HCT116 (cell line): ENCODE results near the gene WDR4.

Experiments used
- CEBPB ChIP-seq: IDR thresholded peaks from 2 replicates; pipeline ENCODE4 v1.6.1; 2012; ENCODE audit warnings: low read depth
- EZH2 ChIP-seq: fragments of 200-600 bp; sonication (generic); IDR thresholded peaks from 2 replicates; pipeline ENCODE4 v1.6.1; 2017; ENCODE audit warnings: antibody characterized with exemption, mixed run types
- FOSL1 ChIP-seq: IDR thresholded peaks from 2 replicates; pipeline ENCODE4 v1.6.1; 2012; ENCODE audit warnings: low read depth
- MAX ChIP-seq: IDR thresholded peaks from 2 replicates; pipeline ENCODE4 v1.6.1; 2012
- POLR2A ChIP-seq: IDR thresholded peaks from 2 replicates; pipeline ENCODE4 v1.7.0; 2011; ENCODE audit warnings: borderline replicate concordance; ENCODE audit not compliant: insufficient read depth, insufficient read length; ENCODE audit errors: extremely low read depth
- POLR2AphosphoS5 ChIP-seq: IDR thresholded peaks from 2 replicates; pipeline ENCODE4 v1.6.1; 2011; ENCODE audit warnings: mild to moderate bottlenecking, low read depth, low read length, moderate library complexity
- TF ChIP-seq, protein P1 (sequence below), 3 experiments: fragments of 200-600 bp in 1 of 3; sonication (generic) in 1 of 3; IDR thresholded peaks in 2 of 3; conservative IDR thresholded peaks in 1 of 3; 2 replicates each; pipeline ENCODE4 v1.5.1; 2012 to 2017; ENCODE audit warnings: low read depth in 2 of 3, low read length in 2 of 3, antibody characterized with exemption in 1 of 3, borderline replicate concordance in 1 of 3, control low read depth in 1 of 3, mild to moderate bottlenecking in 1 of 3, mixed read lengths in 1 of 3, mixed run types in 1 of 3, moderate library complexity in 1 of 3; ENCODE audit not compliant: insufficient read depth in 1 of 3

- TF ChIP-seq FOSL1 (no peak), MAX (no peak), POLR2A (no peak), CEBPB (no peak), EZH2 (no peak), POLR2AphosphoS5 (no peak)
- TF ChIP-seq, protein P1, sequence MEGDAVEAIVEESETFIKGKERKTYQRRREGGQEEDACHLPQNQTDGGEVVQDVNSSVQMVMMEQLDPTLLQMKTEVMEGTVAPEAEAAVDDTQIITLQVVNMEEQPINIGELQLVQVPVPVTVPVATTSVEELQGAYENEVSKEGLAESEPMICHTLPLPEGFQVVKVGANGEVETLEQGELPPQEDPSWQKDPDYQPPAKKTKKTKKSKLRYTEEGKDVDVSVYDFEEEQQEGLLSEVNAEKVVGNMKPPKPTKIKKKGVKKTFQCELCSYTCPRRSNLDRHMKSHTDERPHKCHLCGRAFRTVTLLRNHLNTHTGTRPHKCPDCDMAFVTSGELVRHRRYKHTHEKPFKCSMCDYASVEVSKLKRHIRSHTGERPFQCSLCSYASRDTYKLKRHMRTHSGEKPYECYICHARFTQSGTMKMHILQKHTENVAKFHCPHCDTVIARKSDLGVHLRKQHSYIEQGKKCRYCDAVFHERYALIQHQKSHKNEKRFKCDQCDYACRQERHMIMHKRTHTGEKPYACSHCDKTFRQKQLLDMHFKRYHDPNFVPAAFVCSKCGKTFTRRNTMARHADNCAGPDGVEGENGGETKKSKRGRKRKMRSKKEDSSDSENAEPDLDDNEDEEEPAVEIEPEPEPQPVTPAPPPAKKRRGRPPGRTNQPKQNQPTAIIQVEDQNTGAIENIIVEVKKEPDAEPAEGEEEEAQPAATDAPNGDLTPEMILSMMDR (IDR thresholded peaks at IDR 0.05 in 2 of 3, conservative IDR thresholded peaks at IDR 0.05 in 1 of 3; ENCODE audit: borderline replicate concordance in 1 of 3, insufficient read depth in 1 of 3, low read depth in 2 of 3, low read length in 2 of 3), result no peak
Observed at GRCh38 chr21:42883921-42884320, 4.6 kb upstream of the WDR4 start.
